ENCODE data around the gene NOTCH1.

- TF ChIP-seq CTCF (conservative IDR thresholded peaks at IDR 0.05; ENCODE audit: low read length) (no peak), EZH2phosphoT487 (IDR thresholded peaks at IDR 0.05; ENCODE audit: borderline replicate concordance, low read depth, low read length) (no peak)
These were observed 97.2 kb downstream of the NOTCH1 start for GRCh38 chr9:136448655-136449054.
